PC-3 (cell line): ENCODE data around the gene NR3C1. TPM values are rescaled to one million over a fixed set of nuclear protein-coding genes. Genes with fewer than 3 reads are reported as not detected.

Source experiments
- ATAC-seq: fragments of 200-7000 bp; cut with Tn5 transposase; 2 replicates; pipeline ENCODE4 v1.9.1; 2020; ENCODE audit warnings: mild to moderate bottlenecking, moderate library complexity
- BruUV-seq: library from RNA; stranded (reverse); fragments of 400-500 nt; replicated peaks from 2 replicates; lab custom pipeline; 2021; lab: Mats Ljungman, UMichigan
- CTCF ChIA-PET: fragments of 300-600 bp; sonication (Branson Sonifier 250); formaldehyde crosslinking; loops from one replicate; lab custom pipeline; 2022; ENCODE audit warnings: antibody characterized with exemption; lab: Charles Lee
- POLR2A ChIA-PET: fragments of 300-600 bp; sonication (Branson Sonifier 250); formaldehyde crosslinking; loops from one replicate; lab custom pipeline; 2022; ENCODE audit warnings: antibody characterized with exemption; ENCODE audit not compliant: unreplicated experiment; lab: Charles Lee
- DNase-seq: peaks from one replicate; pipeline ENCODE4 v3.0.0-alpha.2; 2015
- H2AFZ ChIP-seq: fragments of 300-600 bp; sonication (generic); 2 replicates; pipeline ENCODE4 v1.6.0; 2016; ENCODE audit warnings: antibody characterized with exemption, low read length
- H3F3A ChIP-seq: fragments of 300-600 bp; sonication (generic); one replicate; pipeline ENCODE4 v1.6.0; 2017; ENCODE audit warnings: antibody characterized with exemption, low read length, control low read depth, mild to moderate bottlenecking; ENCODE audit not compliant: unreplicated experiment
- H3K27ac ChIP-seq: fragments of 300-600 bp; sonication (generic); 2 replicates; pipeline ENCODE4 v1.5.1; 2016; ENCODE audit warnings: mild to moderate bottlenecking, low read length
- H3K27me3 ChIP-seq: fragments of 300-600 bp; sonication (generic); 2 replicates; pipeline ENCODE4 v1.6.1; 2016; ENCODE audit warnings: low read length, mixed read lengths
- H3K36me3 ChIP-seq: fragments of 300-600 bp; sonication (generic); 2 replicates; pipeline ENCODE4 v1.6.1; 2016; ENCODE audit warnings: low read depth, mixed run types, low read length, mixed read lengths
- H3K4me1 ChIP-seq: fragments of 300-600 bp; sonication (generic); 2 replicates; pipeline ENCODE4 v1.5.1; 2016; ENCODE audit warnings: low read length; ENCODE audit not compliant: insufficient read depth
- H3K4me2 ChIP-seq: fragments of 300-600 bp; sonication (generic); 2 replicates; pipeline ENCODE4 v1.6.0; 2016; ENCODE audit warnings: low read length
- H3K4me3 ChIP-seq: fragments of 300-600 bp; sonication (generic); 2 replicates; pipeline ENCODE4 v1.5.1; 2016; ENCODE audit warnings: mild to moderate bottlenecking, low read length, mixed read lengths
- H3K79me2 ChIP-seq: fragments of 300-600 bp; sonication (generic); 2 replicates; pipeline ENCODE4 v1.6.1; 2017; ENCODE audit warnings: low read length, mixed read lengths
- H3K9ac ChIP-seq: fragments of 300-600 bp; sonication (generic); 2 replicates; pipeline ENCODE4 v1.6.0; 2016; ENCODE audit warnings: mild to moderate bottlenecking, low read length
- H3K9me2 ChIP-seq: fragments of 300-600 bp; sonication (generic); replicated peaks from 2 replicates; pipeline ENCODE4 v1.6.1; 2016; ENCODE audit warnings: mixed run types, low read length, mixed read lengths
- H3K9me3 ChIP-seq: fragments of 300-600 bp; sonication (generic); 2 replicates; pipeline ENCODE4 v1.6.1; 2016; ENCODE audit warnings: low read length, mixed read lengths
- H4K20me1 ChIP-seq: fragments of 300-600 bp; sonication (generic); 2 replicates; pipeline ENCODE4 v1.6.1; 2016; ENCODE audit warnings: low read length, mixed read lengths
- CTCF ChIP-seq: fragments of 300-600 bp; sonication (generic); conservative IDR thresholded peaks from 2 replicates; pipeline ENCODE4 v1.5.1; 2017; ENCODE audit warnings: antibody characterized with exemption, low read depth, mild to moderate bottlenecking, low read length
- EZH2 ChIP-seq: fragments of 300-600 bp; sonication (generic); IDR thresholded peaks from one replicate; pipeline ENCODE4 v1.6.1; 2017; ENCODE audit warnings: antibody characterized with exemption, mild to moderate bottlenecking, low read length; ENCODE audit not compliant: unreplicated experiment
- EZH2phosphoT487 ChIP-seq: fragments of 300-600 bp; sonication (generic); IDR thresholded peaks from 2 replicates; pipeline ENCODE4 v1.6.1; 2018; ENCODE audit warnings: mild to moderate bottlenecking, antibody characterized with exemption, low read length, borderline replicate concordance
- intact Hi-C: fragments of 100-400 bp; cut with micrococcal nuclease; formaldehyde crosslinking; loops from 2 replicates; pipeline ENCODE4 v1.9.0; 2023
- total RNA-seq: library from RNA; depleted of rRNA; stranded (reverse); fragments of >200 nt; gene quantifications from 2 replicates; pipeline ENCODE4 v1.2.3, GENCODE V29; 2014

NR3C1 gene
- total RNA-seq, 1 experiment from 2014 or later, result 13.0 TPM

- DNase-seq, result peak; percentile 82
- intact Hi-C loops, result loop anchor here (5.0 to 10.0 kb wide), 4 partner anchors 41 to 373 kb away; no protein-coding TSS in a partner anchor
- peaks cover 24% of the 10 kb centered on the region for H3K79me2 ChIP-seq
- H3K9me2 ChIP-seq, result no peaks in the 10 kb centered on the region
- no peaks in the 10 kb centered on the region for H3F3A ChIP-seq
- peak overlapping the region; percentile 46 for H3K4me2 ChIP-seq
- no peaks in the 10 kb centered on the region for H3K9me3 ChIP-seq
- peak overlapping the region; percentile 89 for H3K27ac ChIP-seq
- H3K9ac ChIP-seq, result peak overlapping the region; percentile 42
- no peak overlapping the region for H2AFZ ChIP-seq
- TF ChIP-seq EZH2phosphoT487 (no peak), EZH2 (no peak), CTCF (no peak)
- BruUV-seq, result no TSS peak
- POLR2A ChIA-PET, result interaction anchor here (0.6 to 0.7 kb wide), 2 partner anchors 11 to 282 kb away, joined by 4 to 5 read pairs; no protein-coding TSS in a partner anchor
- H3K4me3 ChIP-seq, result no peak overlapping the region
- no peaks in the 10 kb centered on the region for H4K20me1 ChIP-seq
- H3K36me3 ChIP-seq, result peaks cover 7% of the 10 kb centered on the region
- H3K4me1 ChIP-seq, result peaks cover 61% of the 10 kb centered on the region
- H3K27me3 ChIP-seq, result no peaks in the 10 kb centered on the region
- CTCF ChIA-PET, result no interaction called here
- peak; percentile 65 for ATAC-seq
Observed at GRCh38 chr5:143311428-143311827, 92.1 kb downstream of the NR3C1 start.

- ATAC-seq, result peak; percentile 44
- H3K9me2 ChIP-seq, result no peaks in the 10 kb centered on the region
- no peak overlapping the region for H2AFZ ChIP-seq
- no peaks in the 10 kb centered on the region for H3K9me3 ChIP-seq
- no TSS peak for BruUV-seq
- H3K4me1 ChIP-seq, result peaks cover 56% of the 10 kb centered on the region
- peak overlapping the region; percentile 89 for H3K27ac ChIP-seq
- H3K4me3 ChIP-seq, result no peak overlapping the region
- ChIA-PET CTCF (no interaction called here), POLR2A (no interaction called here)
- H3K79me2 ChIP-seq, result peaks cover 12% of the 10 kb centered on the region
- no peaks in the 10 kb centered on the region for H3K27me3 ChIP-seq
- H3K4me2 ChIP-seq, result peak overlapping the region; percentile 46
- intact Hi-C loops, result loop anchor here (5.0 to 10.0 kb wide), 4 partner anchors 42 to 375 kb away; no protein-coding TSS in a partner anchor
- DNase-seq, result peak; percentile 61
- peaks cover 11% of the 10 kb centered on the region for H3K36me3 ChIP-seq
- peak overlapping the region; percentile 40 for H3K9ac ChIP-seq
- TF ChIP-seq CTCF (no peak), EZH2 (no peak), EZH2phosphoT487 (no peak)
- no peaks in the 10 kb centered on the region for H3F3A ChIP-seq
- H4K20me1 ChIP-seq, result no peaks in the 10 kb centered on the region
Observed at GRCh38 chr5:143309661-143310431, 93.6 kb downstream of the NR3C1 start.

GRCh38 chr5:143308731-143309130, 94.8 kb downstream of the NR3C1 start:
- CTCF ChIA-PET, result no interaction called here
- H3K4me2 ChIP-seq, result no peak overlapping the region
- no peak for ATAC-seq
- H3K4me1 ChIP-seq, result peaks cover 45% of the 10 kb centered on the region
- no TSS peak for BruUV-seq
- no peaks in the 10 kb centered on the region for H4K20me1 ChIP-seq
- no peak overlapping the region for H3K9ac ChIP-seq
- DNase-seq, result no peak
- H3K9me2 ChIP-seq, result no peaks in the 10 kb centered on the region
- no peak overlapping the region for H3K27ac ChIP-seq
- POLR2A ChIA-PET, result no interaction called here
- H3K36me3 ChIP-seq, result peaks cover 11% of the 10 kb centered on the region
- H3K27me3 ChIP-seq, result no peaks in the 10 kb centered on the region
- H3F3A ChIP-seq, result no peaks in the 10 kb centered on the region
- peaks cover 6% of the 10 kb centered on the region for H3K79me2 ChIP-seq
- no peaks in the 10 kb centered on the region for H3K9me3 ChIP-seq
- no peak overlapping the region for H3K4me3 ChIP-seq
- TF ChIP-seq EZH2 (no peak), EZH2phosphoT487 (no peak), CTCF (no peak)
- intact Hi-C loops, result no loop called here
- no peak overlapping the region for H2AFZ ChIP-seq
